B cell (primary cell): ENCODE measurements around the gene ZNF438. TPM values are rescaled to one million over a fixed set of nuclear protein-coding genes. Genes with fewer than 3 reads are reported as not detected.

ENCODE experiments used
- ATAC-seq: fragments of 200-7000 bp; cut with Tn5 transposase; one replicate; pipeline ENCODE4 v1.10.0; 2021; ENCODE audit warnings: low read depth, mild to moderate bottlenecking, moderate number of reproducible peaks, moderate library complexity
- CTCF ChIA-PET: fragments of 350-600 bp; sonication (Branson Sonifier 250); formaldehyde crosslinking; loops from one replicate; lab custom pipeline; 2021; ENCODE audit warnings: antibody characterized with exemption, inconsistent platforms; lab: Charles Lee
- POLR2A ChIA-PET: fragments of 350-600 bp; sonication (Branson Sonifier 250); formaldehyde crosslinking; loops from one replicate; lab custom pipeline; 2021; ENCODE audit warnings: antibody characterized with exemption; lab: Charles Lee
- DNase-seq: peaks from one replicate; pipeline ENCODE4 v3.0.0; 2013
- H2AFZ ChIP-seq: 2 replicates; pipeline ENCODE4 v1.6.1; 2012; ENCODE audit warnings: mild to moderate bottlenecking, low read depth, low read length; ENCODE audit not compliant: insufficient read depth, poor library complexity, severe bottlenecking
- H3K27ac ChIP-seq, 2 donors: 1 replicate in 1 of 2; 2 replicates in 1 of 2; pipeline ENCODE4 v1.5.1; 2012 to 2013; ENCODE audit warnings: low read length in 2 of 2, mild to moderate bottlenecking in 2 of 2, moderate library complexity in 1 of 2
- H3K27me3 ChIP-seq, 4 experiments: fragments of 200-600 bp in 1 of 4; sonication (generic) in 1 of 4; replicated peaks in 1 of 4; 1 replicate in 2 of 4; 2 replicates in 2 of 4; pipeline versions ENCODE4 v1.6.1 to v1.7.0; 2013 to 2016; ENCODE audit warnings: low read length in 3 of 4, mild to moderate bottlenecking in 2 of 4, mixed read lengths in 1 of 4, moderate library complexity in 1 of 4; ENCODE audit not compliant: insufficient read depth in 4 of 4, control insufficient read depth in 3 of 4; ENCODE audit errors: control extremely low read depth in 1 of 4
- H3K36me3 ChIP-seq, 2 experiments: replicated peaks in 1 of 2; 1 replicate in 1 of 2; 2 replicates in 1 of 2; pipeline versions ENCODE4 v1.6.1 to v1.7.1; 2013; ENCODE audit warnings: low read length in 1 of 2; ENCODE audit not compliant: insufficient read depth in 2 of 2, control insufficient read depth in 1 of 2; ENCODE audit errors: control extremely low read depth in 1 of 2, extremely low read depth in 1 of 2
- H3K4me1 ChIP-seq, 2 donors: fragments of 200-600 bp in 1 of 2; sonication (generic) in 1 of 2; 1 replicate in 1 of 2; 2 replicates in 1 of 2; pipeline versions ENCODE4 v1.5.1 to v1.6.1; 2013 to 2017; ENCODE audit warnings: low read length in 2 of 2; ENCODE audit not compliant: control insufficient read depth in 2 of 2, insufficient read depth in 2 of 2
- H3K4me2 ChIP-seq: replicated peaks from 2 replicates; pipeline ENCODE3; 2012; ENCODE audit warnings: mild to moderate bottlenecking, low read depth, low read length; ENCODE audit not compliant: poor library complexity, severe bottlenecking
- H3K4me3 ChIP-seq, 5 experiments: fragments of 200-600 bp in 1 of 5; sonication (generic) in 1 of 5; 1 replicate in 3 of 5; 2 replicates in 2 of 5; pipeline versions ENCODE4 v1.5.1 to v1.7.0; 2011 to 2016; ENCODE audit warnings: low read length in 4 of 5, mild to moderate bottlenecking in 4 of 5, low read depth in 2 of 5, control low read depth in 1 of 5, moderate library complexity in 1 of 5; ENCODE audit not compliant: insufficient read depth in 1 of 5; ENCODE audit errors: control extremely low read depth in 1 of 5, extremely low read depth in 1 of 5
- H3K79me2 ChIP-seq: fragments of 200-600 bp; sonication (generic); one replicate; pipeline ENCODE4 v1.6.0; 2016; ENCODE audit warnings: low read length; ENCODE audit not compliant: control insufficient read depth, insufficient read depth
- H3K9ac ChIP-seq: fragments of 200-600 bp; sonication (generic); 2 replicates; pipeline ENCODE4 v1.6.1; 2017; ENCODE audit warnings: mild to moderate bottlenecking, low read length, moderate library complexity
- H3K9me3 ChIP-seq, 3 donors: one replicate each; pipeline versions ENCODE4 v1.6.1 to v1.7.1; 2013; ENCODE audit warnings: low read length in 2 of 3; ENCODE audit not compliant: control insufficient read depth in 2 of 3, insufficient read depth in 1 of 3; ENCODE audit errors: control extremely low read depth in 1 of 3
- H4K20me1 ChIP-seq: 2 replicates; pipeline ENCODE4 v1.6.0; 2012; ENCODE audit warnings: mild to moderate bottlenecking, low read length; ENCODE audit not compliant: insufficient read depth, control insufficient read depth, poor library complexity, severe bottlenecking
- H3K27ac Mint-ChIP-seq: one replicate; pipeline ENCODE4 v1.8.0; 2021; ENCODE audit warnings: mixed read lengths
- H3K27me3 Mint-ChIP-seq: one replicate; pipeline ENCODE4 v1.8.0; 2021; ENCODE audit warnings: mixed read lengths
- H3K4me1 Mint-ChIP-seq: one replicate; pipeline ENCODE4 v1.8.0; 2021; ENCODE audit warnings: mixed read lengths
- H3K4me3 Mint-ChIP-seq: one replicate; pipeline ENCODE4 v1.8.0; 2021; ENCODE audit warnings: mixed read lengths
- H3K9me3 Mint-ChIP-seq: one replicate; pipeline ENCODE4 v1.8.0; 2022; ENCODE audit warnings: mixed read lengths; ENCODE audit not compliant: insufficient read depth
- CTCF ChIP-seq: fragments of 200-600 bp; IDR thresholded peaks from one replicate; pipeline ENCODE4 v1.8.0; 2022; ENCODE audit warnings: antibody characterized with exemption, mild to moderate bottlenecking
- EZH2 ChIP-seq: IDR thresholded peaks from 2 replicates; pipeline ENCODE4 v1.6.1; 2012; ENCODE audit warnings: borderline replicate concordance, low read depth, mild to moderate bottlenecking, moderate library complexity, low read length; ENCODE audit not compliant: insufficient read depth, poor library complexity, severe bottlenecking
- WGBS: methylation state at CpG from one replicate; pipeline ENCODE4 v1.1.5; 2013; ENCODE audit warnings: missing lambda C conversion rate; ENCODE audit not compliant: insufficient coverage; 5-methylcytosine and 5-hydroxymethylcytosine counted together
- intact Hi-C: fragments of 100-400 bp; cut with micrococcal nuclease; formaldehyde crosslinking; loops from one replicate; pipeline ENCODE4 v1.10.0; 2022
- polyA plus RNA-seq: library from polyadenylated mRNA; depleted of rRNA; stranded (reverse); fragments of >200 nt; gene quantifications from 2 replicates; pipeline ENCODE4 v1.2.3, GENCODE V29; 2012
- total RNA-seq, 2 donors: library from RNA; stranded (reverse); fragments of 120-200 nt in 1 of 2; gene quantifications; 1 replicate in 1 of 2; 2 replicates in 1 of 2; pipeline versions ENCODE4 v1.2.3 to v1.2.4, GENCODE V29; 2013 to 2022

Gene ZNF438
- total and polyA plus RNA-seq, 2 donors (not counting 1 experiment from before 2014, with no cell fraction given): 2.0 to 3.7 TPM

GRCh38 chr10:30967650-30968410 lies 63.8 kb downstream of the ZNF438 start:
- TF ChIP-seq EZH2 (no peak), CTCF (no peak)
- Mint-ChIP-seq H3K4me3 (no peak overlapping the region), H3K27me3 (no peaks in the 10 kb centered on the region), H3K27ac (no peak overlapping the region), H3K4me1 (peaks cover 5% of the 10 kb centered on the region), H3K9me3 (no peaks in the 10 kb centered on the region)
- Histone ChIP-seq H4K20me1 (no peaks in the 10 kb centered on the region), H3K9ac (no peak overlapping the region), H3K27me3 (no peaks in the 10 kb centered on the region), H3K79me2 (no peaks in the 10 kb centered on the region), H3K4me1 (peaks cover 0 to 12% of the 10 kb centered on the region in 2 donors), H3K4me3 (no peak overlapping the region), H3K4me2 (no peak overlapping the region), H3K36me3 (no peaks in the 10 kb centered on the region), H3K9me3 (peaks cover 0 to 1% (median 0%) of the 10 kb centered on the region in 3 donors), H2AFZ (no peak overlapping the region), H3K27ac (no peak overlapping the region)
- DNase-seq (no peak), ATAC-seq (no peak)
- ChIA-PET CTCF (no interaction called here), POLR2A (no interaction called here)
- intact Hi-C loops: no loop called here
- WGBS: 83% methylated on average over 1 of the region's 6 CpGs
